ENCODE results near the gene PTAR1.

The PTAR1 gene

GRCh38 chr9:69759421-69760277 is at the start of gene PTAR1:
Gene PTAR1 (minus strand): TSS chr9:69760011. CDS start chr9:69759938, 73 bp downstream.
- no peaks in the 10 kb centered on the region for H3K36me3 ChIP-seq (ENCODE audit: insufficient read depth, low read length)
- peaks cover 31% of the 10 kb centered on the region for H4K20me1 ChIP-seq (ENCODE audit: insufficient read depth, low read length, poor library complexity, severe bottlenecking)
- H3F3A ChIP-seq (ENCODE audit: low read depth): no peaks in the 10 kb centered on the region
- no peaks in the 10 kb centered on the region for H3K9me2 ChIP-seq (replicated peaks; ENCODE audit: low read depth, low read length)
- H3K4me1 ChIP-seq (ENCODE audit: insufficient read depth, low read length, poor library complexity, severe bottlenecking): peaks cover 26% of the 10 kb centered on the region
- peak within 1 kb of the TSS; percentile 88 for H3K4me3 ChIP-seq (ENCODE audit: low read length, poor library complexity, severe bottlenecking)
- peaks cover 48% of the 10 kb centered on the region for H3K79me2 ChIP-seq (ENCODE audit: insufficient read depth, low read length)
- peak within 1 kb of the TSS; percentile 93 for H3K9ac ChIP-seq (ENCODE audit: low read depth, low read length, poor library complexity, severe bottlenecking)
- peak within 1 kb of the TSS; percentile 97 for H2AFZ ChIP-seq (ENCODE audit: low read length)
- no peaks in the 10 kb centered on the region for H3K9me3 ChIP-seq (ENCODE audit: insufficient read depth, low read depth, low read length)
- TF ChIP-seq EZH2phosphoT487 (IDR thresholded peaks at IDR 0.05; ENCODE audit: borderline replicate concordance) (no peak), CTCF (conservative IDR thresholded peaks at IDR 0.05; ENCODE audit: low read length) (no peak)
- H3K4me2 ChIP-seq (ENCODE audit: low read depth, low read length, poor library complexity, severe bottlenecking): peak within 1 kb of the TSS; percentile 83
- no peaks in the 10 kb centered on the region for H3K27me3 ChIP-seq (ENCODE audit: insufficient read depth, low read length, poor library complexity, severe bottlenecking)

- Histone ChIP-seq H3K4me1 (ENCODE audit: insufficient read depth, low read length, poor library complexity, severe bottlenecking) (peaks cover 20% of the 10 kb centered on the region), H3K36me3 (ENCODE audit: insufficient read depth, low read length) (no peaks in the 10 kb centered on the region), H4K20me1 (ENCODE audit: insufficient read depth, low read length, poor library complexity, severe bottlenecking) (no peaks in the 10 kb centered on the region), H3K9me2 (replicated peaks; ENCODE audit: low read depth, low read length) (no peaks in the 10 kb centered on the region), H2AFZ (ENCODE audit: low read length) (0 out of 2 replicates have a peak overlapping the region, but pooled peaks have one; percentile 23), H3K9me3 (ENCODE audit: insufficient read depth, low read depth, low read length) (no peaks in the 10 kb centered on the region), H3K27me3 (ENCODE audit: insufficient read depth, low read length, poor library complexity, severe bottlenecking) (no peaks in the 10 kb centered on the region), H3K4me2 (ENCODE audit: low read depth, low read length, poor library complexity, severe bottlenecking) (no peak overlapping the region), H3F3A (ENCODE audit: low read depth) (no peaks in the 10 kb centered on the region), H3K79me2 (ENCODE audit: insufficient read depth, low read length) (no peaks in the 10 kb centered on the region), H3K9ac (ENCODE audit: low read depth, low read length, poor library complexity, severe bottlenecking) (no peak overlapping the region), H3K4me3 (ENCODE audit: low read length, poor library complexity, severe bottlenecking) (no peak overlapping the region)
- no peak for TF ChIP-seq EZH2phosphoT487 (IDR thresholded peaks at IDR 0.05; ENCODE audit: borderline replicate concordance)
- peak; percentile 70 for TF ChIP-seq CTCF (conservative IDR thresholded peaks at IDR 0.05; ENCODE audit: low read length)
Measured at GRCh38 chr9:69809304-69809863, 49.6 kb upstream of the PTAR1 start.

- H4K20me1 ChIP-seq (ENCODE audit: insufficient read depth, low read length, poor library complexity, severe bottlenecking): no peaks in the 10 kb centered on the region
- H3K4me1 ChIP-seq (ENCODE audit: insufficient read depth, low read length, poor library complexity, severe bottlenecking): peaks cover 9% of the 10 kb centered on the region
- no peaks in the 10 kb centered on the region for H3K27me3 ChIP-seq (ENCODE audit: insufficient read depth, low read length, poor library complexity, severe bottlenecking)
- H3K4me2 ChIP-seq (ENCODE audit: low read depth, low read length, poor library complexity, severe bottlenecking): no peak overlapping the region
- H2AFZ ChIP-seq (ENCODE audit: low read length): no peak overlapping the region
- H3K36me3 ChIP-seq (ENCODE audit: insufficient read depth, low read length): no peaks in the 10 kb centered on the region
- H3F3A ChIP-seq (ENCODE audit: low read depth): no peaks in the 10 kb centered on the region
- no peak overlapping the region for H3K4me3 ChIP-seq (ENCODE audit: low read length, poor library complexity, severe bottlenecking)
- H3K9me2 ChIP-seq (replicated peaks; ENCODE audit: low read depth, low read length): no peaks in the 10 kb centered on the region
- H3K79me2 ChIP-seq (ENCODE audit: insufficient read depth, low read length): no peaks in the 10 kb centered on the region
- H3K9me3 ChIP-seq (ENCODE audit: insufficient read depth, low read depth, low read length): no peaks in the 10 kb centered on the region
- H3K9ac ChIP-seq (ENCODE audit: low read depth, low read length, poor library complexity, severe bottlenecking): no peak overlapping the region
- no peak for TF ChIP-seq EZH2phosphoT487 (IDR thresholded peaks at IDR 0.05; ENCODE audit: borderline replicate concordance)
- no peak for TF ChIP-seq CTCF (conservative IDR thresholded peaks at IDR 0.05; ENCODE audit: low read length)
Measured at GRCh38 chr9:69806627-69807026, 46.8 kb upstream of the PTAR1 start.

All from Loucy (cell line).